IMR-90 (cell line): ENCODE measurements around the gene TNFRSF14. TPM values are rescaled to one million over a fixed set of nuclear protein-coding genes. Genes with fewer than 3 reads are reported as not detected.
"Not testable (repeated sequence)": the region's sequence is repeated elsewhere in the genome, so short reads cannot be mapped to it uniquely, and the experiment has no call there.

Experiments
- ATAC-seq: fragments of 200-7000 bp; cut with Tn5 transposase; 2 replicates; pipeline ENCODE4 v1.9.1; 2020; ENCODE audit warnings: low read depth, mild to moderate bottlenecking, moderate library complexity
- BruUV-seq: library from RNA; stranded (reverse); fragments of 400-500 nt; replicated peaks from 2 replicates; lab custom pipeline; 2021; lab: Mats Ljungman, UMichigan
- CTCF ChIA-PET: fragments of 300-600 bp; formaldehyde crosslinking; extraction: SDS; loops from one replicate; lab custom pipeline; 2021; ENCODE audit warnings: antibody characterized with exemption; lab: Yijun Ruan, JAX
- POLR2A ChIA-PET: fragments of 300-600 bp; sonication (Branson Sonifier 250); formaldehyde crosslinking; loops from one replicate; lab custom pipeline; 2022; ENCODE audit warnings: antibody characterized with exemption; ENCODE audit not compliant: unreplicated experiment; lab: Charles Lee
- DNase-seq: peaks from one replicate; pipeline ENCODE4 v3.0.0; 2013
- H2AFZ ChIP-seq: replicated peaks from 2 replicates; pipeline ENCODE3; 2013; ENCODE audit warnings: low read length, mild to moderate bottlenecking; ENCODE audit not compliant: poor library complexity
- H2AK5ac ChIP-seq: 2 replicates; pipeline ENCODE4 v1.6.1; 2013; ENCODE audit warnings: low read depth, low read length, inconsistent platforms
- H2AK9ac ChIP-seq: replicated peaks from 2 replicates; pipeline ENCODE3; 2013; ENCODE audit warnings: mild to moderate bottlenecking, low read depth, low read length, moderate library complexity; ENCODE audit not compliant: poor library complexity
- H2BK120ac ChIP-seq: 2 replicates; pipeline ENCODE4 v1.6.1; 2013; ENCODE audit warnings: low read depth, low read length, inconsistent platforms
- H2BK15ac ChIP-seq: 3 replicates; pipeline ENCODE4 v1.6.1; 2013; ENCODE audit warnings: low read depth, low read length, inconsistent platforms
- H2BK20ac ChIP-seq: 2 replicates; pipeline ENCODE4 v1.6.1; 2013; ENCODE audit warnings: low read depth, mild to moderate bottlenecking, inconsistent platforms, low read length, moderate library complexity
- H2BK5ac ChIP-seq: 2 replicates; pipeline ENCODE4 v1.6.1; 2013; ENCODE audit warnings: mild to moderate bottlenecking, low read depth, low read length, inconsistent platforms; ENCODE audit not compliant: poor library complexity, severe bottlenecking
- H3K14ac ChIP-seq: replicated peaks from 2 replicates; pipeline ENCODE4 v1.6.1; 2013; ENCODE audit warnings: low read depth, low read length, inconsistent platforms
- H3K18ac ChIP-seq: 2 replicates; pipeline ENCODE4 v1.6.1; 2013; ENCODE audit warnings: low read depth, low read length, control low read depth
- H3K23ac ChIP-seq: 2 replicates; pipeline ENCODE4 v1.6.1; 2013; ENCODE audit warnings: low read depth, low read length, inconsistent platforms
- H3K27ac ChIP-seq: 2 replicates; pipeline ENCODE4 v1.5.1; 2013; ENCODE audit warnings: mild to moderate bottlenecking, control low read depth, low read length; ENCODE audit not compliant: insufficient read depth
- H3K27me3 ChIP-seq: 2 replicates; pipeline ENCODE4 v1.6.1; 2013; ENCODE audit warnings: low read length; ENCODE audit not compliant: control insufficient read depth, insufficient read depth
- H3K36me3 ChIP-seq: 2 replicates; pipeline ENCODE4 v1.6.1; 2013; ENCODE audit warnings: low read length, mixed read lengths; ENCODE audit not compliant: control insufficient read depth, insufficient read depth
- H3K4ac ChIP-seq: 2 replicates; pipeline ENCODE4 v1.6.1; 2013; ENCODE audit warnings: low read depth, low read length, inconsistent platforms
- H3K4me1 ChIP-seq: 2 replicates; pipeline ENCODE4 v1.6.1; 2013; ENCODE audit warnings: low read length, mixed read lengths; ENCODE audit not compliant: control insufficient read depth, insufficient read depth
- H3K4me2 ChIP-seq: 2 replicates; pipeline ENCODE4 v1.6.1; 2013; ENCODE audit warnings: low read depth, mild to moderate bottlenecking, control low read depth, low read length, moderate library complexity
- H3K4me3 ChIP-seq: 2 replicates; pipeline ENCODE4 v1.5.1; 2013; ENCODE audit warnings: low read depth, mild to moderate bottlenecking, control low read depth, low read length, moderate library complexity; ENCODE audit not compliant: insufficient read depth
- H3K56ac ChIP-seq: 2 replicates; pipeline ENCODE4 v1.6.1; 2013; ENCODE audit warnings: low read length, inconsistent platforms; ENCODE audit not compliant: insufficient read depth; ENCODE audit errors: extremely low read depth
- H3K79me1 ChIP-seq, 2 experiments: 2 replicates each; pipeline ENCODE4 v1.6.1; 2013; ENCODE audit warnings: low read length in 2 of 2, inconsistent platforms in 1 of 2, low read depth in 1 of 2
- H3K9ac ChIP-seq: 2 replicates; pipeline ENCODE4 v1.6.1; 2013; ENCODE audit warnings: low read depth, low read length, control low read depth
- H3K9me1 ChIP-seq: 2 replicates; pipeline ENCODE4 v1.6.1; 2013; ENCODE audit warnings: low read length, inconsistent platforms; ENCODE audit not compliant: insufficient read depth
- H3K9me3 ChIP-seq: 2 replicates; pipeline ENCODE4 v1.6.1; 2013; ENCODE audit warnings: low read length; ENCODE audit not compliant: control insufficient read depth, insufficient read depth
- H4K20me1 ChIP-seq: 2 replicates; pipeline ENCODE4 v1.6.1; 2013; ENCODE audit warnings: low read length, inconsistent platforms; ENCODE audit not compliant: insufficient read depth
- H4K5ac ChIP-seq: 2 replicates; pipeline ENCODE4 v1.6.1; 2013; ENCODE audit warnings: mild to moderate bottlenecking, low read depth, low read length, control low read depth
- H4K8ac ChIP-seq, 2 experiments: 2 replicates each; pipeline ENCODE4 v1.6.1; 2013; ENCODE audit warnings: low read depth in 2 of 2, low read length in 2 of 2, control low read depth in 1 of 2, inconsistent platforms in 1 of 2
- H4K91ac ChIP-seq: 2 replicates; pipeline ENCODE4 v1.6.1; 2013; ENCODE audit warnings: low read depth, low read length, inconsistent platforms; ENCODE audit not compliant: insufficient read depth
- BHLHE40 ChIP-seq: fragments of 150-350 bp; IDR thresholded peaks from 2 replicates; pipeline ENCODE4 v1.6.1; 2016; ENCODE audit warnings: mild to moderate bottlenecking, low read depth, low read length
- CTCF ChIP-seq: conservative IDR thresholded peaks from 2 replicates; pipeline ENCODE4 v1.5.1; 2012; ENCODE audit warnings: mild to moderate bottlenecking, low read depth, low read length, improper control_type of control experiment
- MXI1 ChIP-seq: IDR thresholded peaks from 2 replicates; pipeline ENCODE4 v1.6.1; 2012; ENCODE audit warnings: low read depth, mild to moderate bottlenecking, low read length, moderate library complexity, borderline replicate concordance
- NFE2L2 ChIP-seq: fragments of 150-350 bp; IDR thresholded peaks from 2 replicates; pipeline ENCODE4 v1.6.1; 2016; ENCODE audit warnings: low read depth, mild to moderate bottlenecking, low read length
- POLR2A ChIP-seq: IDR thresholded peaks from 2 replicates; pipeline ENCODE4 v1.6.1; 2012; ENCODE audit warnings: mild to moderate bottlenecking, low read depth, low read length
- RAD21 ChIP-seq: IDR thresholded peaks from 2 replicates; pipeline ENCODE4 v1.6.1; 2012; ENCODE audit warnings: low read length, improper control_type of control experiment
- RFX5 ChIP-seq: IDR thresholded peaks from 2 replicates; pipeline ENCODE4 v1.8.0; 2012; ENCODE audit warnings: low read depth, mild to moderate bottlenecking, low read length, moderate library complexity
- SMC3 ChIP-seq: fragments of 150-350 bp; IDR thresholded peaks from 2 replicates; pipeline ENCODE4 v1.6.1; 2016; ENCODE audit warnings: low read depth, mild to moderate bottlenecking, antibody characterized with exemption, low read length, moderate library complexity
- WGBS, 2 experiments: methylation state at CpG; one replicate each; pipeline versions ENCODE4 v1.1.5 to v1.1.7; 2013; ENCODE audit warnings: missing lambda C conversion rate in 2 of 2; ENCODE audit not compliant: insufficient read length in 1 of 2; ENCODE audit errors: extremely low coverage in 2 of 2; 5-methylcytosine and 5-hydroxymethylcytosine counted together
- dilution Hi-C: fragments of 300-500 bp; cut with HindIII; formaldehyde crosslinking; loops from one replicate; pipeline ENCODE4 v1.14.3; 2018; ENCODE audit warnings: low sequenced_read_pairs; ENCODE audit not compliant: unreplicated experiment
- in situ Hi-C: fragments of 300-500 bp; cut with MboI; formaldehyde crosslinking; loops from 3 replicates; pipeline ENCODE4 v1.14.3; 2019; ENCODE audit warnings: low sequenced_read_pairs, inconsistent platforms, mixed read lengths
- intact Hi-C: fragments of 100-400 bp; cut with micrococcal nuclease; formaldehyde crosslinking; loops from 2 replicates; pipeline ENCODE4 v1.10.0; 2022
- polyA plus RNA-seq, 3 experiments: library from polyadenylated mRNA; depleted of rRNA; stranded (reverse); fragments of >200 nt; gene quantifications; 2 replicates each; pipeline ENCODE4 v1.2.3, GENCODE V29; 2012; ENCODE audit warnings: low replicate concordance in 1 of 3
- total RNA-seq: library from RNA; depleted of rRNA; stranded (reverse); fragments of >200 nt; gene quantifications from 2 replicates; pipeline ENCODE4 v1.2.3, GENCODE V29; 2012

TNFRSF14 gene
- total and polyA plus RNA-seq, 2 of the 4 experiments (the other 2 are of a cell fraction) = 1.3 to 4.2 TPM

- WGBS, 2 experiments = 71% methylated on average over 5 of the region's 17 CpGs; no CpG with 5 or more reads in 1 of the 2 experiments
- no peak for ATAC-seq
Measured at GRCh38 chr1:2569060-2569459, 12.9 kb downstream of the TNFRSF14 start.

GRCh38 chr1:2569703-2570102 is 13.5 kb downstream of the TNFRSF14 start:
- BruUV-seq, DNase-seq, H4K91ac ChIP-seq, H2BK20ac ChIP-seq, H3K9me1 ChIP-seq, H3K9me3 ChIP-seq, H3K14ac ChIP-seq, H3K9ac ChIP-seq, H2AK9ac ChIP-seq, H4K20me1 ChIP-seq, H3K36me3 ChIP-seq, H2AFZ ChIP-seq, H2BK120ac ChIP-seq, H2BK15ac ChIP-seq, in situ Hi-C loops, dilution Hi-C loops, intact Hi-C loops, H2AK5ac ChIP-seq, H3K23ac ChIP-seq, H4K5ac ChIP-seq, H3K4me2 ChIP-seq, H3K27ac ChIP-seq, H3K56ac ChIP-seq, H3K4ac ChIP-seq, H3K18ac ChIP-seq, H4K8ac ChIP-seq, H2BK5ac ChIP-seq, H3K4me1 ChIP-seq, CTCF ChIA-PET, H3K4me3 ChIP-seq, ATAC-seq, POLR2A ChIA-PET, H3K79me1 ChIP-seq: not testable (repeated sequence)
- 50% methylated on average over 1 of the region's 13 CpGs; no CpG with 5 or more reads in 1 of the 2 experiments for WGBS, 2 experiments
- peaks cover 38% of the 10 kb centered on the region for H3K27me3 ChIP-seq

More at GRCh38 chr1:2569060-2569459, 12.9 kb downstream of the TNFRSF14 start:
- no peaks in the 10 kb centered on the region for H4K20me1 ChIP-seq
- H3K9ac ChIP-seq = no peak overlapping the region
- no peak overlapping the region for H4K91ac ChIP-seq
- no peak overlapping the region for H2BK20ac ChIP-seq
- H2AK5ac ChIP-seq = no peak overlapping the region
- intact Hi-C loops = no loop called here
- no peaks in the 10 kb centered on the region for H3K4me1 ChIP-seq
- H3K18ac ChIP-seq = no peak overlapping the region
- no peaks in the 10 kb centered on the region for H3K36me3 ChIP-seq
- H4K8ac ChIP-seq = no peak overlapping the region
- POLR2A ChIA-PET = no interaction called here
- no peak overlapping the region for H2AK9ac ChIP-seq
- H2BK120ac ChIP-seq = no peak overlapping the region
- H3K79me1 ChIP-seq = no peaks in the 10 kb centered on the region
- no peak overlapping the region for H2BK5ac ChIP-seq
- peaks cover 33% of the 10 kb centered on the region for H3K27me3 ChIP-seq
- no peak overlapping the region for H3K23ac ChIP-seq
- no peak overlapping the region for H2AFZ ChIP-seq
- no peak overlapping the region for H3K4ac ChIP-seq
- no peaks in the 10 kb centered on the region for H3K9me1 ChIP-seq
- dilution Hi-C loops = no loop called here
- no peak overlapping the region for H3K4me2 ChIP-seq
- H3K56ac ChIP-seq = no peak overlapping the region
- TF ChIP-seq RFX5 (no peak), NFE2L2 (no peak), MXI1 (no peak), BHLHE40 (no peak), RAD21 (no peak), SMC3 (no peak), POLR2A (no peak), CTCF (no peak)
- H3K9me3 ChIP-seq = peaks cover 3% of the 10 kb centered on the region
- H3K14ac ChIP-seq = no peak overlapping the region
- CTCF ChIA-PET = no interaction called here
- BruUV-seq = no TSS peak
- no peak overlapping the region for H4K5ac ChIP-seq
- in situ Hi-C loops = no loop called here
- H3K4me3 ChIP-seq = no peak overlapping the region
- H3K27ac ChIP-seq = no peak overlapping the region
- H2BK15ac ChIP-seq = no peak overlapping the region
- no peak for DNase-seq
